GM13977 (cell line): ENCODE results near the gene NIPAL1.

Experiments used
- DNase-seq: peaks from one replicate; pipeline ENCODE4 v3.0.0; 2012; ENCODE audit warnings: low spot score
- CTCF ChIP-seq: IDR thresholded peaks from 2 replicates; pipeline ENCODE4 v1.5.1; 2012; ENCODE audit warnings: mild to moderate bottlenecking, control low read depth; ENCODE audit not compliant: insufficient read depth; ENCODE audit errors: extremely low read depth, missing control alignments
- in situ Hi-C: fragments of 300-500 bp; cut with MboI; formaldehyde crosslinking; loops from one replicate; pipeline ENCODE4 v1.12.0; 2022; ENCODE audit warnings: low sequenced_read_pairs, low pct_unique_long_range_greater_than_20kb, mixed read lengths, inconsistent platforms; ENCODE audit not compliant: unreplicated experiment

NIPAL1 gene

DNA sequence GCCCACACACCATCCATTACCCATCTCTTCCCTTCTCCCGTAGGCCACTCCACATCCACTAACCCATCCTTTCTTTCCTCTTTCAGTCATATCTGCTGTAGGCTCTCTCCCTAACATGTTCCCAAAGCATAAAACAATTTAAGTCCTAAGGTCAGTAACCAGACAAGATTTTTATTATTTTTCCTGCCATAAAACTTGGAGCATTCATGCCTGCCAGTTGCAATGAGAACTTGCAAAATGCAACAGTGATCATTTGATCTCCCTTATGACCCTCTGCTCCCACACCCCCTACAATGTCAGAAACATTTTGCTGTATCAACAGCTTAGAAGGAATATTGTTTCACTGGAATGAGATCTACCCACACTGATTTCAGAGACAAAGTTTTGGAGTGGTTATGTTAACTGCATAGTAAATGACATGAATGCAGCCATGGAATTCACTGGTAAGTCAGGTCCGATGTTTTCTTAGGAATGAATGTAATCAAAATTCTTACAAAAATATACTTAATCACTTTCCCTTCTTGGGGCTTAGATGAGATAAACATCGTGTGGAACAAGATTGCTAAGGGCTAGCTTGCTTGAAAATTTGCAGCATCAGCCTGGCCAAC, 5.7 kb downstream of the NIPAL1 start:
- TF ChIP-seq CTCF = no peak
- DNase-seq = no peak
- in situ Hi-C loops = no loop called here

DNA sequence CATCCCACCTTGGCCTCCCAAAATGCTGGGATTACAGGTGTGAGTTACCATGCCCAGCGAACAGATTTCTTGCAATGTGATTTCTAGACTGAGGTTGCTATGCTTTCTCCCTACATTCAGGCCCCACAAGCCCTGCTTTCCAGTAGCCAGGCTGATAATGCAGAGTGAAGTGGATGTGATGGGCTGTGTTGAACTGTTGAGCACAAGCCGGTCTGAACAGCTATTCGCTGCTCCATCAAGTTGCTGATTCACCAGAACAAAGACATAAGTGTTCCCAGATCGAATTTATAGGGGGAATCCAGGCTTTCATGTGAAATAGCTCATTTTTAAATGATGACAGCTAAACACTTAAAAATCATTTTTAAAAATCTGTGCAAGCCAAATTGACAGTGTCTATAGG, 8.0 kb downstream of the NIPAL1 start:
- no peak for TF ChIP-seq CTCF
- no peak for DNase-seq
- in situ Hi-C loops = no loop called here

DNA sequence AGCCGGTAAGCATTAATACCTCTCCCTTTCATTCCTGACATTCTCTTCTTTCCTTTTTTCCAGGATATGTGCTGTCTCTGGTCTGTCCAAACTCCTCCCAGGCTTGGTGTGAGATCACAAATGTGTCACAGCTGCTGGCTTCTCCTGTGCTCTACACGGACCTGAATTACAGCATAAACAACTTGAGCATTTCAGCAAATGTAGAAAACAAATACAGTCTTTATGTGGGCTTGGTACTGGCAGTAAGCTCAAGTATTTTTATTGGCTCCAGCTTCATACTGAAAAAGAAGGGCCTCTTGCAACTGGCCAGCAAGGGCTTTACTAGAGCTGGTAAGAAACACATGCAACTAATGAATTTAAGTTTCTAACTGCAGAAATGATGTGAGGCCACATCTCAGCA, 8.4 kb downstream of the NIPAL1 start:
- in situ Hi-C loops = no loop called here
- DNase-seq = no peak
- TF ChIP-seq CTCF = no peak

DNA sequence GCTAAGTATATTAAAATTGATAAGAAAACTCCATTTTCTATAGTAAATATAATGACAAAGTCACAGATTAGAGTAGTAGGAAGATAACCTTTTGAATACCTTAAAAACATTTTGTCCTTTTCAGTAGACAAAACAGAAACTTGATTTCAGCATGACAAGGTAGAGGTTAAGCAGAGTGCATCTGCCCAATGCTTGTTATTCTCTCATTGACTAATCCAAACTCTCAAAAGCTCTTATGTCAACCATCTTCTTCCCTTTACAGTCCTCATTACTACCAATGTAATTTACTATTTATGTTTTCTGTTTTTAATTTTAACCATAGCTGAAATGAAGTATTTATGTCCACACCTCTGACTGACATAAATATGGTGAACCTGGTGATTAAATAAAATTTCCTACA, 11.1 kb downstream of the NIPAL1 start:
- in situ Hi-C loops = no loop called here
- TF ChIP-seq CTCF = no peak
- peak; percentile 58 for DNase-seq

DNA sequence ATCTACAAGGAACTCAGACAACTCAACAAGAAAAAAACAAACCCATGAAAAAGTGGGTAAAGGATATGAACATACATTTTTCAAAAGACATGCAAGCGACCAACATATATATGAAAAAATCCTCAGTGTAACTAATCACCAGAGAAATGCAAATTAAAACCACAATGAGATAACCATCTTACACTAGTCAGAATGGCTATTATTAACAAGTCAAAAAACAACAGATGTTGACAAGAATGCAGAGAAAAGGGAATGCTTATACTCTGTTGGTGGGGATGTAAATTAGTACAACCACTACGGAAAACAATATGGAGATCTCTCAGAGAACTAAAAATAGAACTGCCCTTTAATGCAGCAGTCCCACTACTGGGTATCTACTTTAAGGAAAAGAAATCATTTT, 12.1 kb downstream of the NIPAL1 start:
- DNase-seq = no peak

DNA sequence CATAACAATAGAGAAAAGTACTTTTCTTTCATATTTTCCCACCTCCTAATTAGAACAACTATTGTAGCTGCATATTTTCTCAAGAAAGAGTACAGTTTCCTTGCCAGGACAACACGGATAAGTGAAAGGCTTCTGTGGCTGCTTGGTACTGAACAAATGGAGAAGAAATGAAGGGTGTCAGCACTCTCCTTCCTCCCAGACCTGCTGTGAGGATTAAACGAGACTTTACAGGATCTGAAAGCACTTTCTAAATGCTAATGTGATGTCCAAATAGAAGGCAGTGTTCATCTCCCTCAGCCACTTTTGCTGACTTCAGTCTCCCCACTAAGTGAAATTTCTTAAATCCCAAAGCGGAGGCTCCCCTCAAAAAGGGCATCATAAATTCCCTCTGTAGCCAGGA, 13.9 kb downstream of the NIPAL1 start:
- no peak for TF ChIP-seq CTCF
- DNase-seq = no peak
- in situ Hi-C loops = no loop called here

More for the DNA sequence above, 12.1 kb downstream of the NIPAL1 start:
- in situ Hi-C loops = no loop called here
- TF ChIP-seq CTCF = no peak
